PC-9 (cell line): ENCODE data around the gene USP13.

ENCODE experiments used
- EZH2 ChIP-seq: fragments of 200-600 bp; sonication (generic); IDR thresholded peaks from 2 replicates; pipeline ENCODE4 v1.8.0; 2017; ENCODE audit warnings: antibody characterized with exemption, low read depth
- TF ChIP-seq, protein P1 (sequence below): fragments of 200-600 bp; sonication (generic); conservative IDR thresholded peaks from 2 replicates; pipeline ENCODE4 v1.6.1; 2017; ENCODE audit warnings: mixed run types, antibody characterized with exemption, mild to moderate bottlenecking, moderate library complexity

- TF ChIP-seq, protein P1, sequence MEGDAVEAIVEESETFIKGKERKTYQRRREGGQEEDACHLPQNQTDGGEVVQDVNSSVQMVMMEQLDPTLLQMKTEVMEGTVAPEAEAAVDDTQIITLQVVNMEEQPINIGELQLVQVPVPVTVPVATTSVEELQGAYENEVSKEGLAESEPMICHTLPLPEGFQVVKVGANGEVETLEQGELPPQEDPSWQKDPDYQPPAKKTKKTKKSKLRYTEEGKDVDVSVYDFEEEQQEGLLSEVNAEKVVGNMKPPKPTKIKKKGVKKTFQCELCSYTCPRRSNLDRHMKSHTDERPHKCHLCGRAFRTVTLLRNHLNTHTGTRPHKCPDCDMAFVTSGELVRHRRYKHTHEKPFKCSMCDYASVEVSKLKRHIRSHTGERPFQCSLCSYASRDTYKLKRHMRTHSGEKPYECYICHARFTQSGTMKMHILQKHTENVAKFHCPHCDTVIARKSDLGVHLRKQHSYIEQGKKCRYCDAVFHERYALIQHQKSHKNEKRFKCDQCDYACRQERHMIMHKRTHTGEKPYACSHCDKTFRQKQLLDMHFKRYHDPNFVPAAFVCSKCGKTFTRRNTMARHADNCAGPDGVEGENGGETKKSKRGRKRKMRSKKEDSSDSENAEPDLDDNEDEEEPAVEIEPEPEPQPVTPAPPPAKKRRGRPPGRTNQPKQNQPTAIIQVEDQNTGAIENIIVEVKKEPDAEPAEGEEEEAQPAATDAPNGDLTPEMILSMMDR: no peak
- TF ChIP-seq EZH2: no peak
These were observed 35.2 kb downstream of the USP13 start for GRCh38 chr3:179687967-179688535.
